GM19468 (cell line): Measurements from ENCODE around the gene OPA1.

Source experiments
- ATAC-seq: cut with Tn5 transposase; IDR thresholded peaks from one replicate; pipeline ENCODE4 v1.9.1; 2021; ENCODE audit warnings: mild to moderate bottlenecking, moderate library complexity, moderate number of reproducible peaks; ENCODE audit not compliant: unreplicated experiment; ENCODE audit errors: extremely low read depth

OPA1 gene

DNA sequence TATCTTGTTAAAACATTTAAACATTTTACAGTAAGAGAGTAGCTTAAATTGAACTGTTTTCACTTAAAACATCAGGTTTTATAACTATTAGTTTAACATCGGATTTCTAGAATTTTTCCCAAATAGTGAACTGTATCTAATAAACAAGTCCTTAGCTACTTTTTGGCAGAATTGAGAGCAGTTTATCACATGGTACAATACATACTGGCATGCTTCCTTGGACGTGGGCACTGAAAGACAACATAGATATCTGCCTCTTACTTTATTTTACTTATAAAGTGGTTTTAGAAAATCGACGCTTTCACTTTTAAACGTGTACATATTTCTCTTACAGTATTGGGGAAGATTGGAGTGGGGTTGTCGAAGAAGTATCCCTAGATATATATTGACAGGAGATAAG lies 52.8 kb downstream of the OPA1 start:
- no peak for ATAC-seq

DNA sequence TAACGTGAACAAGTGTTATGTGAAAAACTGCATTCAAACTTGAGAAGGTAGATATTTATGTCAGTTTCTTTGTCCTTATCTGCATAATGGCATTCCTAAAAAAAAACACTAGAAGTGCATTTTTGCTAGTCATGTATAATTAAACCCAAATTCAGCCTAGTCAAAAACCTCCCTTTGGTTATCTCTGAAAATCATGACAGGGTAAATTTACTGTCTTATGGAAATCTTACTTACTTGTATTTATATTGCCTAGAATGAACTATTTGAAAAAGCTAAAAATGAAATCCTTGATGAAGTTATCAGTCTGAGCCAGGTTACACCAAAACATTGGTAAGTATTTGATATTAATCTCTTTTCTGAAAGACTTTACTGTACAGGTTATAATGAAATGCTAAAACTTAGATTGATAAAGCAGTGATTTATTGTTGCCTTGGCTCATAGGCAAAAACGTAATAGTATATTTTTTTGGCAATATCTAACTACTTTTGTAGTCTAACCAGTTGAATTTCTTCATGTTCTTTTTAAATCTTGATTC lies 55.6 kb downstream of the OPA1 start:
- ATAC-seq = no peak

DNA sequence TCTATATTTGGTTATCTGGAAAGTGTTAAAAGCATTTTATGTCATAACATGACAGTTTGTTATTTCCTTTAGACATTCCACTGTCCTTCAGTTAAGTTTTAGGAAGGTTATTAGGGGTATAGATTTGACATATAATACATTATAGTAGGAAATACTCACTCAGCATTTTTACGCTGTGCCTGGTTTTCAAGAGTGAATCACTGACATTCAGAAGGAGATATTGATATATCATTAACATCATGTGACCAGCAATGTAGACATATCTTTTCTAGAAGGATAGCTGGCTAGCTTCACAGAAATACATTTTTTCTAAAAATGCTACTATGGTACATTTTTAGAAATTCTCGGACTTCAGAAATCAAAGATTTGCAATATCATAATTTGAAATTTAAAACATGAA lies 57.6 kb downstream of the OPA1 start:
- ATAC-seq = no peak

DNA sequence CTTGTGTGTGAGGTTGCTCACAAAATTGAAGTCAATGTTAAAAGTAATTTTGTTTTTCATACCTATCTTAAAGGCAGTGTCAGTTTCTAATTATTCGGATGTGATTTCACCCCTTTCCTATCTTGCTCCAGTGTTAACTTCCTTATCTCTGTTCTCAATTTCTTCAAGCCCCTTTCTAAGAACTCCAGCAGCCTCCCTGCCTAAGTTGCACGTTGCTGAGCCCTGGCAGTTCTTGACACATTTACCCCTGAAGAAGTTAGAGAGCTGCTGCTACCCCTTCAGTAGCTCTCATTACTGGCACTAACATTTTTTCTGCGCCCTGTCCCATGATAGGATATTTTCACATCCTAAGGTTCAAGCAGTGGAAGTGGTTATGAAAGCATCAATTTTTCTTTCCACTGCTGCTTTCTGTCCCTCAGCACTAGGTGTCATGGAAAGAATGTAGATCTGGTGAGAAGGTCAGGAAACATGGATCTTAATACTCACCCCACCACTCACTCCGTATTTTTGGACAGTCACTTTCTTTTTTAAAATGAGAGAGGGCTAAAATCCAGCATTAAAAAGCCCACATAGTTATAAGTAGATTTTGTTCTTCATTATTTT lies 62.9 kb downstream of the OPA1 start:
- ATAC-seq = no peak

DNA sequence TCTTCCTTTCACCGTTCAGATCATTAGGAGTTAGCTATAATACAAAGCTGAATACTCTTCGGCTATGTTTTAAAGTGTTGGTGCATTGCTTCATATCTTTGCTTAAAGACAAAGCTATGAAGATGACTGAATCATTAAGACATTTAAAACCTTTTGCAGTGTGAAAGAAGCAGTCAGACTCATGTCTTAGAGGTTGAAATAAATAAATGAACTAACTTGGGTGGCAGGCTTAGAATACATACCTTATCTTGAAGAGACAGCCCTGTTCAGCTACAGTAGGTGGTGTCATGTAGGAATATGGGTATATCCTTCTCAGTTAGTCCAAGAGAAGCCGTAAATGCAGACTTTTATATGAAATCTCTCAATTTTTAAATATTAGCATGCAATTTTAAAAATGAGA lies 63.4 kb downstream of the OPA1 start:
- no peak for ATAC-seq

DNA sequence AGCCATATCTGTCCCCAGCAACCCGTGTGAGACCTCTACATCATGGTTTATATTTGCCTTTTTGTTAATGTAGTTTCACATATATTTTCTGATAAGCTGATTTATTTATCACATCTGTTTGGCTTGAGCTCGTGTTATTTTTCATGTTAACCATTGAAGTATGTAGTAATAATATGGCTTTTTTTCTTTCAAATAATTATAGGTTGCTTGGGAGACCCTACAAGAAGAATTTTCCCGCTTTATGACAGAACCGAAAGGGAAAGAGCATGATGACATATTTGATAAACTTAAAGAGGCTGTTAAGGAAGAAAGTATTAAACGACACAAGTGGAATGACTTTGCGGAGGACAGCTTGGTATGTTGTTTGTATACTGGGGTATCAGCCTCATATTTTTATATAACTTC lies 63.9 kb downstream of the OPA1 start:
- ATAC-seq = no peak

DNA sequence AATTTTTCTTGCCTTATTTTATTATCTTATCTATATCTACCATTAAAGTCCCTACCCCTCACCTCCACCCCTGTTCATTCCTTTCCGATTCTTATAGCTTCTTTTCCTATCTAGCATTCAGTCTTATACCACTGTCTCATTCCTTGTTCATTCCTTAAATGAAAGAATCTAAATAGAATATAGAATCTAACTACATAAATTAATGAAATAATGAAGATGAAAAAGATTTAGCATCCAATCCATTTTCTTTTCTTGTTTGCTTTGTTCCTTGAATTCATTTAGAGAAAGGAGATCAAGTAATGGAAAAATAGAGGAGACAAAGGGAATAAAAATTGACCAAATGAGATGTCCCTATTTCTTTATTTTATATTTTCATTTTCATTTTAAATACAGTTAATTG lies 67.2 kb downstream of the OPA1 start:
- no peak for ATAC-seq

DNA sequence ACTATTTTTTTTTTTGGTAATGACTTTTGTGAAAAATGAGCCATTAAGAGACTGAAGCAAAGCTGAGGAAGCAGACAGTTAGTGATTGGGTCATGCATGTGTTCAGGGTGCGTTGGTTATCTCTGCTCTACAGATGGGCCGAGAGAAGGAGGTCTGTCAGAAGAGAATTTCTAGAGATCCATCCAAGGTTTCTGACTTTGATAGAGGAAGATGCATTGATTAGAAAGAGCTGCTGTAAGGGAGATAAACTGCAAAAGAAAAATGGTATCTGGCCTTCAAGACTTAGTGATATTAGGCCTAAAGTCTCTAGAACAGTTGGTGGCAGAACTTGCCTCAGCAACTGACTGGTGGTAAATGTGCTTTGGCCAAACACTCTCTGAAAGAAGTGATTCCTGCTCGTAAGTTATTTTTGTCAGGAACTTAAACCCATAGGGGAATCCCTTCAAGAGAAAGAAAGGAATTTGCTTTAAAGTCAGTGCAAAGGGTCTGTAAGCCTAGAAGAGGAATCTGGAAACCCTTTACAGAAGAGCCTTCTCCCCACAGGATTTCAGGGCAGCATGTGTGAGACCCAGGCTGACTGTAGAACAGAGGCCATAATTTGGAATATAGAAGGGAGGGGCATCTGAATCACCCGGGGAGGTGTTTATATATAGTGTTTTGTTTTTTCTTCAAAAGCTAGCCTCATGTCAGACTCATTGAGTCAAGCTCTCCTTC lies 67.8 kb downstream of the OPA1 start:
- ATAC-seq = no peak

DNA sequence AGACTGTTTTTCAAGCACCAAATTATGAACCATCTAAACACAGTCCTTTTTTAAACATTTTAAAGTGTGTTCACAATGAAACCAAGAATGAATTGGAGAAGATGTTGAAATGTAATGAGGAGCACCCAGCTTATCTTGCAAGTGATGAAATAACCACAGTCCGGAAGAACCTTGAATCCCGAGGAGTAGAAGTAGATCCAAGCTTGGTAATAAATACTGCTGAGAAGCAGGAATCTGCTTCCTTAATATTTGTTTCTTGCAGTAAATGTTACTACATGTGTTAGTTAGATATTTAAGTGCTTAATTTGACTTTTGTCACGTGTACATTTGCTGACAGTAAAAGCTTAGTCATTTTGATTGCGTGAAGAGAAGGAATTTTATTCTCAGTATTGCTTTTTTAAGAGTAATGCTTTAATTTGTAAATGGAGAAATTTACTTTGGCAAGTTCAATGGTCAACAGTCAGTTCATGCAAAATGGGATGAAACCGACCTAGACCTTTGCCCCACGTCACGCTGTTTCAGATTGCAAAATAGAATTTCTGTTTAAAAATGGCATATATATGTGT lies 69.8 kb downstream of the OPA1 start:
- ATAC-seq = no peak

DNA sequence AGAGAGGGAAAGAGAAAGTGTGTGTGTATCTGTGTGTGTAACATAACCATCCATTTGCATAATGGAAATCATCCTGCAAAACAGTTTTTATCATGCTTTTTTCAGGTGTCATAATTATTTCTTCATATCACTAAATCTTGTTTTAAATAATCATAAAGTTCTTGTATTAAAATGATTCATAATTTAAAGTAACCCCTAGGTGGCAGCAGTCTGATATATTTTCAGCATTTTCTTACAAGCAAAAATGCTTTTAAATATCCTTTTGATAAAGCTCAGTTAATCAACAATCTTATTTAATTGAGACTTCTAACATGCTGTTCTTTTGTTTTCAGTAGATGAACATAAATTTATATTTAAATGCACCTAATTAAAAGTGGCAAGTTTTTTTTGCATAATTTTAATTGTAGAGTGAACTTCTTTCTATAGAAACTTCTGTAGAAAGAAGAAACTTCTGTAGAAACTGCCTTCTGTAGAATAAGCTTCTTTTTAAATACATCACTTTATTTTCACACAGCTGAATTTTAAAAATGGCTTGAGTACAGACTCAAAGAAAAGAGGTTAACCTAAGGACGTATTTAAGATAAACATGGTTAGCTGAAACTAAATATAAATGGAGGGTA lies 72.5 kb downstream of the OPA1 start:
- no peak for ATAC-seq

DNA sequence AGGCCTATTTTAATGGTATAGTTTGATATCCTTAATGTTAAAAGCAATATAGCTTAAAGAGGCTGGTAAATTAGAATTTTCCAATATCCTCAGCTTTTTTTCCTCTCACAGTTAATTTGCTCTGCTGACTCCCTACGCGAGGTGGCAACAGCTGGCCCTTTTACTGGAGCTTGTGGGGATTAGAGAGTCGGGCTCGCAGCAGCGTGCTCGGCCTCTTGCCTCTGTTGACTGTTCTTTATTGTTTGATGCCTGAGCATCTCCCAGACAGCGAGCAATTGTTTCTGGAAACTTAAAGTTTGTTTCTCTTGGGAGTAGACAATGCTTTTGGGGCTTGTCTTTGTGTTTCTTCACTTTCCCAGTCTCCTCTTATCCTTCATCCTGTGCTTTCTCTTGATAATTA lies 80.8 kb downstream of the OPA1 start:
- no peak for ATAC-seq

DNA sequence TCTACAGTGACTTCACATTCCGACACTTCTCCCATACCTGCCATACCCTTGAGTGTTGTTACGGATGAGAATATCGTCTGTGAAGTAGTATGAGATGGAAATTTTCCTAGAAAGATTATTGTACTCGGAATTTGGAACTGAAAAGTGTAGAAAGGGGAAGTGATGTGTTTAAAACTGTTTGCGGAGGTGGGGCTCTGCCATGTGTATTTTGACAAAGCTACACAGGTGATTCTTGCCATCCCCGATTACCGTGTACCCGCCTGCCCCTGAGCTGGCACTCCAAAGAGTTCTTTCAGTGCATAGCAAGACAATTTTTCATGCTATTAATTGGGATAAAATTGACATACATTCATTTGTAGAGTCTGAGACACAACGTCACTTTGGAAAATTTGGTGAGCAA lies 81.7 kb downstream of the OPA1 start:
- ATAC-seq = no peak

DNA sequence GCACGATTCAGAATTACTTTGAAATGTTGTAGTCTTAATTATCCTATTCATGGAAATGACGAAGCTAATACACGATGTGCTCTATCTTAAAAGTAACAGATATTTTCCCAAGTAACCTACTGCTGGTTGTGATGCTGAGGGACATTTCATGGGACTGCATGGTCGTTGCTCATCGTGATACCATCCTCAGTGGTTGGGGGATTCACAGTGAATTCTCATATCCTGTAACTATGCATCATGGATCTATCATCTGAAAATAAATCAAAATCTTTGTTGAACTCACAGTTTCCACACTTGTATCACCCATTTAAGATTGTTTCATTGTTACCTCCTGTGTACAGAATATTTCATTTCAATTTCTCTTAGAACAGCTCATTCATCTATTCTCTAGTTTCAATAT lies 84.7 kb downstream of the OPA1 start:
- no peak for ATAC-seq

DNA sequence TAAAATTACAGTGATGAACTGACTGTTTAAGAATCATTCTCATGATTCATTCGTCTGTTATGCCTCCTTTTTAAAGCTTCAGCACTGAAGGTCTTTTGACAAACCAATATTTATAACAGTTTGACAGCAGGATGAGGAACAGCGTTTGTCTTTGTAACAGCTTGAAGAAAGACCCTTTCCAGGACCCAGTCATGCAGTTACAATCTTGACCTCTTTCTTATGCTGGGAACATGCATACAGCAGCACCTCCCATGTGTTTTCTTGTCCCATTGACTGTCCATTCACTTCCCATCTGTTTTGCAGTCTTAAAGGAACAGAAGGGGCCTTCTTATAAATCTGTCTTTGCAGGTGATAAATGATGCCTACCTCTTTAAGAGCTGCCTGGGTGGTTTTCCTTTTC lies 87.2 kb downstream of the OPA1 start:
- no peak for ATAC-seq

DNA sequence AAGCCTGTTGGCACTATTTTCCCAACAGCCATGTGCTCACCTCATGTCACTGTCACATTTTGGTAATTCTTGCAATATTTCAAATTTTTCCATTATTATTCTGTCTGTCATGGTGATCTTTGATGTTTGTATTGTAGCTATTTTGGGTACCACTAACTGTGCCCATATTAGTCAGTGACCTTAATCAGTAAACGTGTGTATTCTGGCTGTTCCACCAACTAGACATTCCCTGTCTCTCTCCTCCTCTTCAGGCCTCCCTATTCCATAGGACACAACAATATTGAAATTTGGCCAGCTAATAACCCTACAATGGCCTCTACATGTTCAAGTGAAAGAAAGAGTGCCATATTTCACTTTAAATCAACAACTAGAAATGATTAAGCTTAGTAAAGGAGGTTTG lies 88.6 kb downstream of the OPA1 start:
- no peak for ATAC-seq

DNA sequence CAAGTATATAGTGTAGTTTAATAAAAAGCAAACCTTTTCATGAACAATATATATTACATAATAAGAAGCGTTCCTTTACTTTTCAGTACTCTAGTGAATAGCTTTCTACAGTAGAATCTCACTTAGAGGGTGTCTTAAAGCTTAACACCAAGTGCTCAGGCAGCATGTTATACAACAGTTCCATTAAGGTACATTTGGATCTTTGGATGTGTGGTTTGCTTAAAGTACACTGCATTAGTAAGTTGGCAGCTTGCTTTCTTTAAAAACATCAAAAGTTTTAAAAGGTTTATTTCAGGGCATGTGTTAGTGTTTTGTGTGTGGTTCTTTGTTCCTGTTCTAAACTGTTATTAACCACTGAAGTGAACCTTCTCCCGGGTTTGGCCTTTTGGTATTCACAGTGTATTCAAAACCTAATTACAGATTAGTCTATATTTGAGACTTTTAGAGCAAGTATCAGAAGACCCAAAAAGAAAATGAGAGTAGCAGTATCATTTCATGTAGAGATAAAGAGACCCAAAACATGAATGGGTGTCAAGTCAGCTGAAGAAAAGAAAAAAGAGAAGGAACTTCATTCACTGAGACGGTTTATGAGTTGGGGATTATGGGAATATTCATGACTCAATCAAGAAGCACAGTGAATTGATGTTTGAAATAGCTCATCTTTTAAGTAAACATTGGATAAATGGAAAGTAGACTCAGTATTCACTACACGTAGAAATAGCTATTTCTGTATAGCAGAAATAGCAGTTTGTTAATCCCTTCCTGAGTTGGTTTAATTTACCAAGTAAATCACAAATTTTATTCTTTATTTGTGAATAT lies 93.9 kb downstream of the OPA1 start:
- no peak for ATAC-seq

DNA sequence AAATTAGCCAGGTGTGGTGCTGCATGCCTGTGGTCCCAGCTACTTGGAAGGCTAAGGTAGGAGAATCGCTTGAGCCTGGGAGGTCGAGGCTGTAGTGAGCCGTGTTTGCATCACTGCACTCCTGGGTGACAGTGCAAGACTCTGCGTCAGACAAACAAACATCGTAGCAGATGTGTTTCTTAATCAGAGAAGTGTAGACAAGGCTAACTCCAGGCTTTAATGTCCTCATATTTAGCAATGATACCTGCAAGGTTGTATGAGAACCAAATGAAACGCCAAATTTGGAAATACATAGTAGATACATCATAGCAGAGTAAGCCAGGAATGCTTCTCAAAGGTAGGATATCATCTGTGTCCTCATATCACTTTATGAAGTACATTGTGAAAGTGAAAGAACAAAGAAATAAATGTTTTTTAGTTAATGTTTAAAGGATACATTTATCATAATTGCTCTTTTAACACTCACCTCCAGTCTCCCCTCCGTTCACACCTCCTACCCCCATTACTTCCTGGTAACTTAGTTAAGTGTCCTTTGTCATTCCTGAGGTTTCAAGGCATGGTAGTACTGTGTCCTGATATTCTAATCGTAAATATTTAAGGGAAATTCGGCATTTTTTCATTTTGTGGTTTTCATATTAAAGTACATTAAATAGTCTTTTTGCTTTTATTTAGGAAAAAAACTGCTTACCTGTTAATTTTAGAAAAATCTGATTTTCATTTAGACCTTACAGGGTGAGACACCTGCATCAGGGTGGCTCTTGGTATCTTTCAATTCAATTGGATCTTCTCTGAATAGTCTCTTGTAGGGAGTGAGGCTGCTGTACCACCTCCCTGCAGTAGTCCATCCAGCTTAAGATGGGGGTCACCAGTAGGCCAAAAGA lies 96.1 kb downstream of the OPA1 start:
- ATAC-seq = no peak

DNA sequence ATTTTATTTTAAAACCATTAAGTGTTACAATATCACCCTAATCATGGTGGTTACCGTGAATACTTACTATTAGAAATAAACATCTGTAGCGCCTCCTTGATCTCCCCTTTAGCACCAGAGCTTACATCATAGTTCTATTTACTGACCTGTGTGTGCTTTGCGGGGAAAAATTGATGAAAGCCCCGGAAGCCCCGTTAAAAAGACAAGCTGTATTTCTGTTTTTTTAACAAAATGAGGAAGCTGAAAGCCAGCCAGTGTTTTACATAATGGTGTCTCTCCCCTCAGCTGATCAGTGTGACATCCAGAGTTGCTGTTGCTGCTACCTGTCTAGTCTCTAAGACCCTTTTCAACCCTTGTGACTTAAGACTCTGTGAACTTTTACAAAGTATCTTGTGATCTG lies 100.8 kb downstream of the OPA1 start:
- ATAC-seq = no peak

DNA sequence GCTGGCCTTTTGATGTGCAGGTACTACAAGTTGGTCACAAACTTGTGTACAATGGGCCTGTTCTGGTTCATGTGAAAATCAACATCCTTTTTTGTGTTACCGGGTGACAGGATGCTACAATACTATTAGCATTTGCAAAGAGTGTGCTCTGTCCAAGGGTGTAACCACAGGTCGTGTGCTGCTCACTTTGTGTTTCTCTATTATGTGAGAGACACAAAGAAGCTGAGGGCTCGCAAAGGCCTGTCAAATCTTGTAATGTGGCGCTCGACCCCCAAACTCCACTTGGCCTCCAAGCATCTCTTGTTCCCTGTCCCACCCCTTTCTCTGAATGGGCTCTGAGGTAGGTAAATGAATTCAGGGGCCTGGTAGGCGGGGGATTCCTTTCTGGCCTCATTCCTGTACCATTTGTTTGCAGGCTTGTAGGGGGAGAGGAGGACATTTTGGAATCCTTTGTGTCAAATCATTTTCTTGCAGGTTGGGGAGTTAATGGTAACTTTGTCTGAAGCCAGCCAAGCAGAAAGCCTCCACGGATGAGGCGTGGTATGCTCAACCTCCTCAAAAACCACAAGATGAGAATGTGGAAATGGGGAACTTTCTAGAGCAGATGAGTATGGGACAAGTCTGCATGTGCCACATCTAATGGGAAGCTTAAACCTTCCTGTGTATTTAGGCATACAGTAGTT lies 109.1 kb downstream of the OPA1 start:
- ATAC-seq = no peak
